ENCODE data around the gene LGI1.

The LGI1 gene

GRCh38 chr10:93746844-93747284, 10.9 kb upstream of the LGI1 start:
- H3K27ac ChIP-seq: no peak overlapping the region
- TF ChIP-seq ZFX (IDR thresholded peaks at IDR 0.05): no peak
- peak; percentile 15; the same call in 1 of the 2 replicates for TF ChIP-seq CTCF (conservative IDR thresholded peaks at IDR 0.05)

DNA sequence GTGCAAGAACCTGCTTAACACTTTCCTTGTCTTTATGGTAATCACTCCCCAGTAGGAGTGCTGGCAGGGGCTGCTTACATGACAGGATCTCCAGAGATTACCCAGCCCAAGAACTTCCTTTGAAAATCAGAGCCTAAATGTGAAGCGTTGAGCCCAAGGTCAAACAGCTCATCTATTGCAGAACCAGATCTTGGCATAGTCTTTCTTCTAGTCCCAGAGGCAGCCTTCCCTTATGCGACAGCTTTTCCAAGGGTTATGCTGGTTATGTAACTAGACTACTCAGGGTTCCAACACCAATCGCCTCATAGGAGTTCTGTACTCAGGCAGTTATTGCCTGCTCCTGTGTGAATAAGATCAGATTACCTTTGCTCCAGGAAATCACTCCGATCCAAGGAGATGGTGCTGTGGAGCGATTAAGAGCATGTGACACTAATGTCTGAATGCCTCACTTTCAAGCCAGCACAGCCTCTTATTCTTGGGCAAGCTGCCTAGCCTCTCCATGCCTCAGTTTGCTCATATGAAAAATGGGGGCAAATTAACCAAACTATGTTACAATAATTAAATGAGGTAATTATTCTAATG, 8.4 kb upstream of the LGI1 start:
- H3K27ac ChIP-seq: peak overlapping the region; percentile 40; the same call in 1 of the 2 replicates
- TF ChIP-seq CTCF (conservative IDR thresholded peaks at IDR 0.05) (no peak), ZFX (IDR thresholded peaks at IDR 0.05) (no peak)

- TF ChIP-seq CTCF (conservative IDR thresholded peaks at IDR 0.05) (no peak), ZFX (IDR thresholded peaks at IDR 0.05) (no peak)
- H3K27ac ChIP-seq: no peak overlapping the region
Observed at GRCh38 chr10:93751124-93751523, 6.6 kb upstream of the LGI1 start.

GRCh38 chr10:93751832-93752231, 5.9 kb upstream of the LGI1 start:
- H3K27ac ChIP-seq: no peak overlapping the region
- TF ChIP-seq CTCF (conservative IDR thresholded peaks at IDR 0.05) (no peak), ZFX (IDR thresholded peaks at IDR 0.05) (no peak)

GRCh38 chr10:93752761-93753160, 5.0 kb upstream of the LGI1 start:
- no peak overlapping the region for H3K27ac ChIP-seq
- TF ChIP-seq CTCF (conservative IDR thresholded peaks at IDR 0.05) (no peak), ZFX (IDR thresholded peaks at IDR 0.05) (no peak)

DNA sequence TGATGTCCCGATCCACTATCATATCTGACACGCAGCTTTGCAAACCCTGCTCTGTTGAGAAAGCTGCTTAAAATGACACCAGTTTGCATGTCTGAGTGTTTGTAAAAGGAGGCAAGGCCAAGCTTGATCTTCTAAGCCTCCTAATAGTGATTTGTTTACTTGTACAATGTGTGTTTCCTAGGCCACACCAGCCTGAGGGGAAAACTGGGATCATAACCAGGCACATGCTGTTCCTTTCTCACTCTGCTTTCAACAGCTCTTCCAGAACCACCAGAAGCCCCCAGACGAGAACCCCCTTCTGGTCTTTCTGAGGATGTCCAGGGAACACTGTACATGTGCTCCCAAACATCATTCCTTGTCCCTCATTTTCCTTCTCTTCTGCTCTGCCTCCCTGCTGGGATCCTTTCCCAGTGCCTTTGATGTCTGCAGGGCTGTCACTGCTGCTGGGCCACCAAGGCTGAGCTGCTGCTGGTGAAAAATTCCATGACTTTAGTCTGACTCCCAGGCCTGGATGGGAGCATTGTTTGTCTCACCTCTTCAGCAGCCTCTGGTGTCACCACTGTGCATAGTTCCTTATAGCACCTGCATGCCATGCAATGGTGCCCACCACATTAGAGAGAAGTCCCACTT, 4.0 kb upstream of the LGI1 start:
- no peak overlapping the region for H3K27ac ChIP-seq
- no peak for TF ChIP-seq ZFX (IDR thresholded peaks at IDR 0.05)
- no peak for TF ChIP-seq CTCF (conservative IDR thresholded peaks at IDR 0.05)

- TF ChIP-seq CTCF (conservative IDR thresholded peaks at IDR 0.05) (no peak), ZFX (IDR thresholded peaks at IDR 0.05) (no peak)
- no peak overlapping the region for H3K27ac ChIP-seq
Observed at GRCh38 chr10:93754761-93755160, 3.0 kb upstream of the LGI1 start.

Measured in C4-2B (cell line).